ENCODE data around the gene FZR1. TPM values are rescaled to one million over a fixed set of nuclear protein-coding genes. Genes with fewer than 3 reads are reported as not detected.

Gene FZR1
- total and polyA plus RNA-seq, 2 experiments from 2014 or later = 16.1 to 39.2 TPM

DNA sequence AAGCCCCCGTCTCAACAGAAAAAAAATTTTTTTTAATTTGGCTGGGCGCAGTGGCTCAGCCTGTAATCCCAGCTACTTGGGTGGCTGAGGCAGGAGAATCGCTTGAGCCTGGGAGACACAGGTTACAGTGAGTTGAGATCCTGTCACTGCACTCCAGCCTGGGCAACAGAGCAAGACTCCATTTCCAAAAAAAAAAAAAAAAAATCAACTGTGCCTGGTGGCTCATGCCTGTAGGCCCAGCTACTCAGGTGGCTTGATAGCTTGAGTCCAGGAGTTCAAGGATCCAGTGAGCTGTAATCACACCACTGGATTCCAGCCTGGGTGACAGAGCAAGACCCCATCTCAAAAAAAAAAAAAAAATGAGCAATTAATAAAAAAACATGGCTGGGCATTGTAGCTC is 4.3 kb upstream of the FZR1 start (continued):
- TF ChIP-seq, protein P1, sequence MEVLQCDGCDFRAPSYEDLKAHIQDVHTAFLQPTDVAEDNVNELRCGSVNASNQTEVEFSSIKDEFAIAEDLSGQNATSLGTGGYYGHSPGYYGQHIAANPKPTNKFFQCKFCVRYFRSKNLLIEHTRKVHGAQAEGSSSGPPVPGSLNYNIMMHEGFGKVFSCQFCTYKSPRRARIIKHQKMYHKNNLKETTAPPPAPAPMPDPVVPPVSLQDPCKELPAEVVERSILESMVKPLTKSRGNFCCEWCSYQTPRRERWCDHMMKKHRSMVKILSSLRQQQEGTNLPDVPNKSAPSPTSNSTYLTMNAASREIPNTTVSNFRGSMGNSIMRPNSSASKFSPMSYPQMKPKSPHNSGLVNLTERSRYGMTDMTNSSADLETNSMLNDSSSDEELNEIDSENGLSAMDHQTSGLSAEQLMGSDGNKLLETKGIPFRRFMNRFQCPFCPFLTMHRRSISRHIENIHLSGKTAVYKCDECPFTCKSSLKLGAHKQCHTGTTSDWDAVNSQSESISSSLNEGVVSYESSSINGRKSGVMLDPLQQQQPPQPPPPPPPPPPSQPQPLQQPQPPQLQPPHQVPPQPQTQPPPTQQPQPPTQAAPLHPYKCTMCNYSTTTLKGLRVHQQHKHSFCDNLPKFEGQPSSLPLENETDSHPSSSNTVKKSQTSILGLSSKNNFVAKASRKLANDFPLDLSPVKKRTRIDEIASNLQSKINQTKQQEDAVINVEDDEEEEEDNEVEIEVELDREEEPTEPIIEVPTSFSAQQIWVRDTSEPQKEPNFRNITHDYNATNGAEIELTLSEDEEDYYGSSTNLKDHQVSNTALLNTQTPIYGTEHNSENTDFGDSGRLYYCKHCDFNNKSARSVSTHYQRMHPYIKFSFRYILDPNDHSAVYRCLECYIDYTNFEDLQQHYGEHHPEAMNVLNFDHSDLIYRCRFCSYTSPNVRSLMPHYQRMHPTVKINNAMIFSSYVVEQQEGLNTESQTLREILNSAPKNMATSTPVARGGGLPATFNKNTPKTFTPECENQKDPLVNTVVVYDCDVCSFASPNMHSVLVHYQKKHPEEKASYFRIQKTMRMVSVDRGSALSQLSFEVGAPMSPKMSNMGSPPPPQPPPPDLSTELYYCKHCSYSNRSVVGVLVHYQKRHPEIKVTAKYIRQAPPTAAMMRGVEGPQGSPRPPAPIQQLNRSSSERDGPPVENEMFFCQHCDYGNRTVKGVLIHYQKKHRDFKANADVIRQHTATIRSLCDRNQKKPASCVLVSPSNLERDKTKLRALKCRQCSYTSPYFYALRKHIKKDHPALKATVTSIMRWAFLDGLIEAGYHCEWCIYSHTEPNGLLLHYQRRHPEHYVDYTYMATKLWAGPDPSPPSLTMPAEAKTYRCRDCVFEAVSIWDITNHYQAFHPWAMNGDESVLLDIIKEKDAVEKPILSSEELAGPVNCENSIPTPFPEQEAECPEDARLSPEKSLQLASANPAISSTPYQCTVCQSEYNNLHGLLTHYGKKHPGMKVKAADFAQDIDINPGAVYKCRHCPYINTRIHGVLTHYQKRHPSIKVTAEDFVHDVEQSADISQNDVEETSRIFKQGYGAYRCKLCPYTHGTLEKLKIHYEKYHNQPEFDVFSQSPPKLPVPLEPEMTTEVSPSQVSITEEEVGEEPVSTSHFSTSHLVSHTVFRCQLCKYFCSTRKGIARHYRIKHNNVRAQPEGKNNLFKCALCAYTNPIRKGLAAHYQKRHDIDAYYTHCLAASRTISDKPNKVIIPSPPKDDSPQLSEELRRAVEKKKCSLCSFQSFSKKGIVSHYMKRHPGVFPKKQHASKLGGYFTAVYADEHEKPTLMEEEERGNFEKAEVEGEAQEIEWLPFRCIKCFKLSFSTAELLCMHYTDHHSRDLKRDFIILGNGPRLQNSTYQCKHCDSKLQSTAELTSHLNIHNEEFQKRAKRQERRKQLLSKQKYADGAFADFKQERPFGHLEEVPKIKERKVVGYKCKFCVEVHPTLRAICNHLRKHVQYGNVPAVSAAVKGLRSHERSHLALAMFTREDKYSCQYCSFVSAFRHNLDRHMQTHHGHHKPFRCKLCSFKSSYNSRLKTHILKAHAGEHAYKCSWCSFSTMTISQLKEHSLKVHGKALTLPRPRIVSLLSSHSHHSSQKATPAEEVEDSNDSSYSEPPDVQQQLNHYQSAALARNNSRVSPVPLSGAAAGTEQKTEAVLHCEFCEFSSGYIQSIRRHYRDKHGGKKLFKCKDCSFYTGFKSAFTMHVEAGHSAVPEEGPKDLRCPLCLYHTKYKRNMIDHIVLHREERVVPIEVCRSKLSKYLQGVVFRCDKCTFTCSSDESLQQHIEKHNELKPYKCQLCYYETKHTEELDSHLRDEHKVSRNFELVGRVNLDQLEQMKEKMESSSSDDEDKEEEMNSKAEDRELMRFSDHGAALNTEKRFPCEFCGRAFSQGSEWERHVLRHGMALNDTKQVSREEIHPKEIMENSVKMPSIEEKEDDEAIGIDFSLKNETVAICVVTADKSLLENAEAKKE (CRISPR knock-in tag; IDR thresholded peaks at IDR 0.05) = no peak
- TF ChIP-seq POLR2AphosphoS5 (IDR thresholded peaks at IDR 0.05; ENCODE audit: low read depth) (no peak), EZH2 (IDR thresholded peaks at IDR 0.05; ENCODE audit: low read depth, unreplicated experiment) (no peak), JUNB (IDR thresholded peaks at IDR 0.05; ENCODE audit: unreplicated experiment) (no peak), ZNF114 (CRISPR knock-in tag; IDR thresholded peaks at IDR 0.05) (no peak), EZH2phosphoT487 (IDR thresholded peaks at IDR 0.05; ENCODE audit: unreplicated experiment) (no peak), ZNF331 (CRISPR knock-in tag; IDR thresholded peaks at IDR 0.05; ENCODE audit: low read depth) (no peak)

DNA sequence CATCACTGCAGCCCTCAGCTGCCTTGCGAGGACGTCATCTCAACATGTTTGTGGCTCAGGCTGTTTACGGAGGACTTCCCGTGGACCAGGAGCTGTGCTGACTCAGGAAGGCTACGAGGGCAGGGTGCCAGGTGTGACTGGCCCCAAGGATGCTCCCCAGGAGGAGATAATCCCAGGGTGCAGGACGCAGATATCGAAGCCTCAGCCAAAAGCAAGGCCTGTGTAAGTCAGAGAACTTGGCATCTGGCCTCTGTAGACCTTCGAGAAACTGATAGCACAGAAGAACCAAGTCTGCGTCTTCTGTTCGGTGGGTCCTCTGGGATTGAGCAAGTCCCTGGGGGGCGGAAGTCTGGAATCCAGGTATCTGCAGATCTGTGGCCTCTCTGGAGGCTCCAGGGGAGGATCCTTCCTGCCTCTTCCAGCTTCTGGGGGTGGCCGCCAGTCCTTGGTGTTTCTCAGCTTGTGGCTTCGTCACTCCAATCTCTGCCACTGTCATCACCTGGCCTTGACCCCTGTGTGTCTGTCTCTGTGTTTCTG is 3.0 kb upstream of the FZR1 start:
- H3K36me3 Mint-ChIP-seq (ENCODE audit: low read depth) = peaks cover 4% of the 10 kb centered on the region
- Histone ChIP-seq H4K20me1 (replicated peaks; ENCODE audit: insufficient read depth) (peaks cover 5% of the 10 kb centered on the region; the same call in 1 of the 2 replicates), H3K4me2 (no peak overlapping the region), H3K36me3 (ENCODE audit: insufficient read depth) (no peaks in the 10 kb centered on the region), H3K79me2 (replicated peaks; ENCODE audit: insufficient read depth) (peaks cover 22% of the 10 kb centered on the region), H3K27me3 (ENCODE audit: insufficient read depth) (no peaks in the 10 kb centered on the region), H3K9me2 (ENCODE audit: insufficient read depth) (no peaks in the 10 kb centered on the region), H3K4me1 (ENCODE audit: insufficient read depth) (peaks cover 24% of the 10 kb centered on the region), H2AFZ (no peak overlapping the region), H3K4me3 (no peak overlapping the region), H3F3A (replicated peaks; ENCODE audit: low read depth) (0 out of 2 replicates have a peak, but pooled peaks cover 2% of the 10 kb centered on the region), H3K27ac (ENCODE audit: low read depth) (no peak overlapping the region)
- no peak for TF ChIP-seq NANOG (IDR thresholded peaks at IDR 0.05; ENCODE audit: borderline replicate concordance)
- TF ChIP-seq EZH2phosphoT487 (IDR thresholded peaks at IDR 0.05; ENCODE audit: unreplicated experiment) = no peak
- TF ChIP-seq ZNF331 (CRISPR knock-in tag; IDR thresholded peaks at IDR 0.05; ENCODE audit: low read depth) = no peak
- no peak overlapping the region for H3K27ac Mint-ChIP-seq
- no peak overlapping the region for H3K4me3 Mint-ChIP-seq
- peaks cover 13% of the 10 kb centered on the region for H3K4me1 Mint-ChIP-seq
- peaks cover 4% of the 10 kb centered on the region; the same call in 1 of the 3 replicates for H3K9me3 Mint-ChIP-seq
- H3K27me3 Mint-ChIP-seq (ENCODE audit: insufficient read depth, low read depth, poor library complexity) = peaks cover 16% of the 10 kb centered on the region
- ATAC-seq = no peak
- no peak for DNase-seq (ENCODE audit: low spot score)
